Measurements from ENCODE around the gene PEMT. TPM values are rescaled to one million over a fixed set of nuclear protein-coding genes. Genes with fewer than 3 reads are reported as not detected.
A peak's percentile ranks its signal among the peaks of the same experiment; 100 is the strongest.

PEMT gene
- total and polyA plus RNA-seq, 2 of the 4 experiments (the other 2 are of a cell fraction), result 23.3 to 49.5 TPM

GRCh38 chr17:17456251-17456650 is 135.3 kb downstream of the PEMT start:
- DNase-seq (no peak), ATAC-seq (ENCODE audit: low read depth) (no peak)
- no peak overlapping the region for H2AK5ac ChIP-seq (ENCODE audit: low read depth, low read length)
- no peak overlapping the region for H3K14ac ChIP-seq (replicated peaks; ENCODE audit: low read depth, low read length)
- no peak overlapping the region for H3K27ac ChIP-seq (ENCODE audit: insufficient read depth, low read length)
- H3K9me3 ChIP-seq (ENCODE audit: control insufficient read depth, insufficient read depth, low read length), result peaks cover 3% of the 10 kb centered on the region; the same call in 1 of the 2 replicates
- no peaks in the 10 kb centered on the region for H4K20me1 ChIP-seq (ENCODE audit: insufficient read depth, low read length)
- in situ Hi-C loops (cut with MboI; ENCODE audit: low sequenced_read_pairs) (no loop called here), dilution Hi-C loops (cut with HindIII; ENCODE audit: low sequenced_read_pairs, unreplicated experiment) (no loop called here), intact Hi-C loops (cut with micrococcal nuclease) (no loop called here)
- 87% methylated on average over 3 of the region's 19 CpGs; no CpG with 5 or more reads in 1 of the 2 experiments for WGBS, 2 experiments (ENCODE audit: extremely low coverage in 2 of 2, insufficient read length in 1 of 2)
- no peak overlapping the region for H3K9ac ChIP-seq (ENCODE audit: low read depth, low read length)
- peak overlapping the region; percentile 42 for H2AK9ac ChIP-seq (replicated peaks; ENCODE audit: low read depth, low read length, poor library complexity)
- H3K27me3 ChIP-seq (ENCODE audit: control insufficient read depth, insufficient read depth, low read length), result peaks cover 18% of the 10 kb centered on the region
- H4K5ac ChIP-seq (ENCODE audit: low read depth, low read length), result no peak overlapping the region
- no peak overlapping the region for H3K23ac ChIP-seq (ENCODE audit: low read depth, low read length)
- H3K4me3 ChIP-seq (ENCODE audit: insufficient read depth, low read depth, low read length), result no peak overlapping the region
- BruUV-seq (replicated peaks), result no TSS peak
- H2BK5ac ChIP-seq (ENCODE audit: low read depth, low read length, poor library complexity, severe bottlenecking), result no peak overlapping the region
- no peaks in the 10 kb centered on the region for H3K36me3 ChIP-seq (ENCODE audit: control insufficient read depth, insufficient read depth, low read length)
- no peak overlapping the region for H2BK120ac ChIP-seq (ENCODE audit: low read depth, low read length)
- no peaks in the 10 kb centered on the region for H3K4me1 ChIP-seq (ENCODE audit: control insufficient read depth, insufficient read depth, low read length)
- ChIA-PET POLR2A (ENCODE audit: unreplicated experiment) (no interaction called here), CTCF (no interaction called here)
- no peak overlapping the region for H2AFZ ChIP-seq (replicated peaks; ENCODE audit: low read length, poor library complexity)
- no peak overlapping the region for H2BK20ac ChIP-seq (ENCODE audit: low read depth, low read length)
- no peaks in the 10 kb centered on the region for H3K9me1 ChIP-seq (ENCODE audit: insufficient read depth, low read length)
- TF ChIP-seq MXI1 (IDR thresholded peaks at IDR 0.05; ENCODE audit: borderline replicate concordance, low read depth, low read length), result no peak
- no peak for TF ChIP-seq NFE2L2 (IDR thresholded peaks at IDR 0.05; ENCODE audit: low read depth, low read length)
- no peak for TF ChIP-seq RFX5 (IDR thresholded peaks at IDR 0.05; ENCODE audit: low read depth, low read length)
- no peak overlapping the region for H4K8ac ChIP-seq (ENCODE audit: low read depth in 2 of 2, low read length in 2 of 2)
- H4K91ac ChIP-seq (ENCODE audit: insufficient read depth, low read depth, low read length), result no peak overlapping the region
- H3K18ac ChIP-seq (ENCODE audit: low read depth, low read length), result no peak overlapping the region
- no peak overlapping the region for H3K4ac ChIP-seq (ENCODE audit: low read depth, low read length)
- H2BK15ac ChIP-seq (ENCODE audit: low read depth, low read length), result no peak overlapping the region
- no peaks in the 10 kb centered on the region for H3K79me1 ChIP-seq (ENCODE audit: low read depth in 1 of 2, low read length in 2 of 2)
- H3K4me2 ChIP-seq (ENCODE audit: low read depth, low read length), result no peak overlapping the region
- H3K56ac ChIP-seq (ENCODE audit: extremely low read depth, insufficient read depth, low read length), result no peak overlapping the region

Small RNAs within 50 kb of the gene (microRNA-seq; reads per million reads assigned to microRNA genes)
- gene RF00019 (ENCODE audit: insufficient read depth, insufficient read length) (not detected), gene RNU6-468P (ENCODE audit: insufficient read depth, insufficient read length) (not detected)

Small RNAs within 50 kb of the gene (small RNA-seq; reads per million reads assigned to genes)
- 0 reads per million in 5 experiments for gene RF00019
- 0 to 2.4 (median 0) reads per million in 5 experiments for gene RNU6-468P

Other genes with a start within 250 kb of the PEMT start
- 6.1 and 8.9 TPM in 2 replicates for gene MED9, start 114.7 kb downstream of the PEMT start, total RNA-seq (2012; rRNA removed)
- 9.1 and 10.1 TPM in 2 replicates for gene MED9, start 114.7 kb downstream of the PEMT start, polyA plus RNA-seq (2012; rRNA removed)
- 0.54 and 1.1 TPM in 2 replicates for gene RASD1, start 95.3 kb downstream of the PEMT start, total RNA-seq (2012; rRNA removed)
- gene RASD1, start 95.3 kb downstream of the PEMT start, polyA plus RNA-seq (2012; rRNA removed), result 1.4 and 1.8 TPM in 2 replicates
- 1.8 and 1.9 TPM in 2 replicates for gene RAI1, start 89.8 kb upstream of the PEMT start, total RNA-seq (2012; rRNA removed)
- 10.5 and 14.0 TPM in 2 replicates for gene RAI1, start 89.8 kb upstream of the PEMT start, polyA plus RNA-seq (2012; rRNA removed)
- gene SREBF1, start 245.3 kb upstream of the PEMT start, total RNA-seq (2012; rRNA removed), result 3.3 and 3.4 TPM in 2 replicates
- gene SREBF1, start 245.3 kb upstream of the PEMT start, polyA plus RNA-seq (2012; rRNA removed), result 20.4 and 22.3 TPM in 2 replicates

Data from IMR-90 (cell line).